SU-DHL-6 (cell line): ENCODE results near the gene GRM7.

Source experiments
- H2AFZ ChIP-seq: fragments of 200-600 bp; sonication (generic); 2 replicates; pipeline ENCODE4 v1.6.1; 2014; ENCODE audit warnings: low read depth, mild to moderate bottlenecking, moderate library complexity, mixed read lengths, antibody characterized with exemption, low read length; ENCODE audit not compliant: severe bottlenecking
- H3F3A ChIP-seq: fragments of 200-600 bp; shearing (Covaris generic); 2 replicates; pipeline ENCODE4 v1.6.0; 2016; ENCODE audit warnings: antibody characterized with exemption, mild to moderate bottlenecking; ENCODE audit not compliant: insufficient read depth
- H3K27ac ChIP-seq: fragments of 200-600 bp; sonication (generic); 2 replicates; pipeline ENCODE4 v1.5.1; 2016; ENCODE audit warnings: low read depth, mild to moderate bottlenecking, low read length, moderate library complexity, mixed read lengths
- H3K27me3 ChIP-seq: fragments of 200-600 bp; sonication (generic), shearing (Covaris generic); 2 replicates; pipeline ENCODE4 v1.6.0; 2014; ENCODE audit warnings: mild to moderate bottlenecking, low read length
- H3K36me3 ChIP-seq: fragments of 200-600 bp; sonication (generic); 2 replicates; pipeline ENCODE4 v1.6.1; 2014; ENCODE audit warnings: mild to moderate bottlenecking, low read length, mixed read lengths
- H3K4me2 ChIP-seq: fragments of 300-600, 200-600 bp; shearing (Covaris generic), sonication (generic); 2 replicates; pipeline ENCODE4 v1.6.0; 2014; ENCODE audit warnings: low read length, low read depth, mild to moderate bottlenecking; ENCODE audit not compliant: poor library complexity, severe bottlenecking
- H3K4me3 ChIP-seq: fragments of 200-600 bp; sonication (generic); 2 replicates; pipeline ENCODE4 v1.5.1; 2014; ENCODE audit warnings: antibody characterized with exemption, low read length, mild to moderate bottlenecking, mixed read lengths; ENCODE audit not compliant: insufficient read depth, poor library complexity, severe bottlenecking
- H3K79me2 ChIP-seq: fragments of 200-600 bp; sonication (generic); 2 replicates; pipeline ENCODE4 v1.6.1; 2014; ENCODE audit warnings: mild to moderate bottlenecking, low read length, moderate library complexity; ENCODE audit not compliant: insufficient read depth
- H3K9ac ChIP-seq: fragments of 200-600 bp; sonication (generic); 2 replicates; pipeline ENCODE4 v1.7.0; 2014; ENCODE audit warnings: mild to moderate bottlenecking, low read length
- H3K9me2 ChIP-seq: fragments of 200-600 bp; sonication (generic); replicated peaks from 2 replicates; pipeline ENCODE4 v1.6.1; 2014; ENCODE audit warnings: low read length; ENCODE audit not compliant: insufficient read depth
- H3K9me3 ChIP-seq: fragments of 200-600 bp; sonication (generic); 2 replicates; pipeline ENCODE4 v1.6.1; 2014; ENCODE audit warnings: low read length, mixed read lengths; ENCODE audit not compliant: insufficient read depth
- H4K20me1 ChIP-seq: fragments of 200-600 bp; sonication (generic); 2 replicates; pipeline ENCODE4 v1.6.1; 2014; ENCODE audit warnings: low read depth, mild to moderate bottlenecking, antibody characterized with exemption, low read length, moderate library complexity, mixed read lengths
- EZH2phosphoT487 ChIP-seq: fragments of 200-600 bp; sonication (generic), shearing (Covaris generic); conservative IDR thresholded peaks from 2 replicates; pipeline ENCODE4 v1.6.1; 2018; ENCODE audit warnings: mild to moderate bottlenecking, antibody characterized with exemption, low read length, moderate library complexity, mixed read lengths
- TF ChIP-seq, protein P1 (sequence below): fragments of 200-600 bp; sonication (generic); IDR thresholded peaks from one replicate; pipeline ENCODE4 v1.5.1; 2017; ENCODE audit warnings: antibody characterized with exemption, mild to moderate bottlenecking, low read length, moderate library complexity; ENCODE audit not compliant: insufficient read depth, poor library complexity, severe bottlenecking

The GRM7 gene

GRCh38 chr3:7734456-7734855, 873.5 kb downstream of the GRM7 start:
- H4K20me1 ChIP-seq: no peaks in the 10 kb centered on the region
- H2AFZ ChIP-seq: no peak overlapping the region
- no peak overlapping the region for H3K4me3 ChIP-seq
- no peaks in the 10 kb centered on the region for H3K27me3 ChIP-seq
- H3K27ac ChIP-seq: no peak overlapping the region
- no peaks in the 10 kb centered on the region for H3F3A ChIP-seq
- no peaks in the 10 kb centered on the region for H3K79me2 ChIP-seq
- no peak overlapping the region for H3K4me2 ChIP-seq
- H3K9me3 ChIP-seq: no peaks in the 10 kb centered on the region
- no peak overlapping the region for H3K9ac ChIP-seq
- H3K9me2 ChIP-seq: no peaks in the 10 kb centered on the region
- no peak for TF ChIP-seq EZH2phosphoT487
- TF ChIP-seq, protein P1, sequence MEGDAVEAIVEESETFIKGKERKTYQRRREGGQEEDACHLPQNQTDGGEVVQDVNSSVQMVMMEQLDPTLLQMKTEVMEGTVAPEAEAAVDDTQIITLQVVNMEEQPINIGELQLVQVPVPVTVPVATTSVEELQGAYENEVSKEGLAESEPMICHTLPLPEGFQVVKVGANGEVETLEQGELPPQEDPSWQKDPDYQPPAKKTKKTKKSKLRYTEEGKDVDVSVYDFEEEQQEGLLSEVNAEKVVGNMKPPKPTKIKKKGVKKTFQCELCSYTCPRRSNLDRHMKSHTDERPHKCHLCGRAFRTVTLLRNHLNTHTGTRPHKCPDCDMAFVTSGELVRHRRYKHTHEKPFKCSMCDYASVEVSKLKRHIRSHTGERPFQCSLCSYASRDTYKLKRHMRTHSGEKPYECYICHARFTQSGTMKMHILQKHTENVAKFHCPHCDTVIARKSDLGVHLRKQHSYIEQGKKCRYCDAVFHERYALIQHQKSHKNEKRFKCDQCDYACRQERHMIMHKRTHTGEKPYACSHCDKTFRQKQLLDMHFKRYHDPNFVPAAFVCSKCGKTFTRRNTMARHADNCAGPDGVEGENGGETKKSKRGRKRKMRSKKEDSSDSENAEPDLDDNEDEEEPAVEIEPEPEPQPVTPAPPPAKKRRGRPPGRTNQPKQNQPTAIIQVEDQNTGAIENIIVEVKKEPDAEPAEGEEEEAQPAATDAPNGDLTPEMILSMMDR: no peak
- H3K36me3 ChIP-seq: no peaks in the 10 kb centered on the region

- Histone ChIP-seq H3K4me2 (no peak overlapping the region), H2AFZ (no peak overlapping the region), H3K36me3 (no peaks in the 10 kb centered on the region), H3K9ac (no peak overlapping the region), H3F3A (no peaks in the 10 kb centered on the region), H3K9me3 (no peaks in the 10 kb centered on the region), H3K79me2 (no peaks in the 10 kb centered on the region), H3K27ac (no peak overlapping the region), H3K9me2 (no peaks in the 10 kb centered on the region), H3K4me3 (no peak overlapping the region), H4K20me1 (no peaks in the 10 kb centered on the region), H3K27me3 (no peaks in the 10 kb centered on the region)
- no peak for TF ChIP-seq EZH2phosphoT487
- TF ChIP-seq, protein P1: no peak
Observed at GRCh38 chr3:7737263-7737662, 876.3 kb downstream of the GRM7 start.

DNA sequence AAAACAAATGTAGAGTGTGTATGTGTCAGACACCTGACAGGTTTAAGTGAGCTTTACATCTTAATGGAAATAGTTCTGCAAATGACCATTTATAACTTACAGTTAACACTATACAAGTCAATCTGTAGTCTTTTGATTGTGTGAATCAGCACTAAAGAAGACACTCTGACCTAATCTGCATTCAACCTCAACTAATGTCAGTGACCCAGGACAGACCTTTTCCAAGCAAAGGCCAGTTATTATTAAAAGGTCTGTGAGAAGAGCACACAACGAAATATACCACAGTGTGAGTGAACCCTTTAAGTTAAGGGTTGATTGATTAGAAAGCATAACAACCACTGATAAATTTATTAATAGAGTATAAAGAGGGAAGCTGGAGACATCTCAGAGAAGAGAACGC, 878.8 kb downstream of the GRM7 start:
- Histone ChIP-seq H3K79me2 (no peaks in the 10 kb centered on the region), H3K9me3 (no peaks in the 10 kb centered on the region), H3K9ac (no peak overlapping the region), H3K4me3 (no peak overlapping the region), H3K27me3 (no peaks in the 10 kb centered on the region), H3K4me2 (no peak overlapping the region), H3K9me2 (no peaks in the 10 kb centered on the region), H3K36me3 (no peaks in the 10 kb centered on the region), H2AFZ (no peak overlapping the region), H3F3A (no peaks in the 10 kb centered on the region), H3K27ac (no peak overlapping the region), H4K20me1 (no peaks in the 10 kb centered on the region)
- TF ChIP-seq EZH2phosphoT487: no peak
- TF ChIP-seq, protein P1: no peak

- H3K9me2 ChIP-seq: no peaks in the 10 kb centered on the region
- H3K79me2 ChIP-seq: no peaks in the 10 kb centered on the region
- TF ChIP-seq, protein P1: no peak
- TF ChIP-seq EZH2phosphoT487: no peak
Observed at GRCh38 chr3:7740458-7740857, 879.5 kb downstream of the GRM7 start.

More at GRCh38 chr3:7740458-7740857, 879.5 kb downstream of the GRM7 start:
- no peaks in the 10 kb centered on the region for H3K27me3 ChIP-seq
- H4K20me1 ChIP-seq: no peaks in the 10 kb centered on the region
- no peaks in the 10 kb centered on the region for H3K36me3 ChIP-seq
- H3K9me3 ChIP-seq: no peaks in the 10 kb centered on the region
- H3K4me2 ChIP-seq: no peak overlapping the region
- no peak overlapping the region for H3K9ac ChIP-seq
- H3K27ac ChIP-seq: no peak overlapping the region
- H3K4me3 ChIP-seq: no peak overlapping the region
- no peaks in the 10 kb centered on the region for H3F3A ChIP-seq
- no peak overlapping the region for H2AFZ ChIP-seq
